ENCODE results near the gene LIF.

Gene LIF

GRCh38 chr22:30228509-30229359 is 17.8 kb downstream of the LIF start:
- Histone ChIP-seq H3K4me1 (ENCODE audit: control insufficient read depth in 1 of 2, insufficient read depth in 2 of 2, low read length in 2 of 2) (no peaks in the 10 kb centered on the region), H3K36me3 (ENCODE audit: control insufficient read depth in 1 of 2, insufficient read depth in 2 of 2, low read length in 2 of 2) (no peaks in the 10 kb centered on the region), H3K9me3 (ENCODE audit: control insufficient read depth in 1 of 2, low read length in 2 of 2) (no peaks in the 10 kb centered on the region), H3K27ac (ENCODE audit: low read length) (no peak overlapping the region), H3K27me3 (ENCODE audit: low read depth, low read length) (peaks cover 5% of the 10 kb centered on the region), H3K4me3 (ENCODE audit: low read depth in 1 of 2, low read length in 2 of 2) (no peak overlapping the region)

GRCh38 chr22:30227438-30228228 is 18.9 kb downstream of the LIF start:
- Histone ChIP-seq H3K4me1 (ENCODE audit: control insufficient read depth in 1 of 2, insufficient read depth in 2 of 2, low read length in 2 of 2) (no peaks in the 10 kb centered on the region), H3K27me3 (ENCODE audit: low read depth, low read length) (peaks cover 2% of the 10 kb centered on the region), H3K36me3 (ENCODE audit: control insufficient read depth in 1 of 2, insufficient read depth in 2 of 2, low read length in 2 of 2) (no peaks in the 10 kb centered on the region), H3K27ac (ENCODE audit: low read length) (no peak overlapping the region), H3K9me3 (ENCODE audit: control insufficient read depth in 1 of 2, low read length in 2 of 2) (no peaks in the 10 kb centered on the region), H3K4me3 (ENCODE audit: low read depth in 1 of 2, low read length in 2 of 2) (no peak overlapping the region)

DNA sequence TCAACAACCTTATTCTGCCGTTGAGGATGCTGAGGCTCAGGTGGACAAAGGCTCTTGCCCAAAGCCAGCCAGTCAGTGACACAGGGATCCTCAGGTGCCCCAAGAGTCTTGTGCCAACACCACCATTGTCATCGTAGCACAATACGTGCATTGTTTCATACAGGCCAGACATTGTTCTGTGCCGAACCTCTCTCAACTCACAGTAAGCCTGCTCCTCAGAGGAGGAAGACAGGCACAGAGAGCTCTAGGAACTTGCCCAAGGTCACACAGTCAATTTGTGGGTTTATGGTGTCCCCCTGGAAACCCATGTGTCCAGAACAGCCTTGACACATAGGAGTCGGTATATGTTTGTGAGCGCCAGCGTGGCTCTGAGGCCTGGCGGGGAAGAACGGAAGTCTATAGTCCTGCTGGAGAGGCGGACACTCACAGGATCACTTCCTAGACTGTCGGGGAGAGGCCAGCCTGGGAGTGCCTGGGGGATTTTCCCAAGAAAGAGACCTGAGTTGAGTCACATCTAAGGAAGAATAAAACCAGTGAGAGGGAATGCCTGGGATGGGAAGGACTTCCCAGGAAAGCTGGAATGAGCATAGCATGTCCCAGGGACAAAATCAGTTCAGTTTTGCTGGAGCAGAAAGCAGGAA is 20.2 kb downstream of the LIF start:
- no peak overlapping the region for H3K27ac ChIP-seq (ENCODE audit: low read length)
- peaks cover 4% of the 10 kb centered on the region for H3K27me3 ChIP-seq (ENCODE audit: low read depth, low read length)
- no peak overlapping the region for H3K4me3 ChIP-seq (ENCODE audit: low read depth in 1 of 2, low read length in 2 of 2)
- no peaks in the 10 kb centered on the region for H3K36me3 ChIP-seq (ENCODE audit: control insufficient read depth in 1 of 2, insufficient read depth in 2 of 2, low read length in 2 of 2)
- no peaks in the 10 kb centered on the region for H3K4me1 ChIP-seq (ENCODE audit: control insufficient read depth in 1 of 2, insufficient read depth in 2 of 2, low read length in 2 of 2)
- H3K9me3 ChIP-seq (ENCODE audit: control insufficient read depth in 1 of 2, low read length in 2 of 2) = no peaks in the 10 kb centered on the region

GRCh38 chr22:30225220-30225927 is 21.2 kb downstream of the LIF start:
- H3K4me3 ChIP-seq (ENCODE audit: low read depth in 1 of 2, low read length in 2 of 2) = no peak overlapping the region
- H3K4me1 ChIP-seq (ENCODE audit: control insufficient read depth in 1 of 2, insufficient read depth in 2 of 2, low read length in 2 of 2) = peaks cover 0 to 3% of the 10 kb centered on the region in 2 donors
- peaks cover 4% of the 10 kb centered on the region for H3K27me3 ChIP-seq (ENCODE audit: low read depth, low read length)
- H3K9me3 ChIP-seq (ENCODE audit: control insufficient read depth in 1 of 2, low read length in 2 of 2) = no peaks in the 10 kb centered on the region
- no peaks in the 10 kb centered on the region for H3K36me3 ChIP-seq (ENCODE audit: control insufficient read depth in 1 of 2, insufficient read depth in 2 of 2, low read length in 2 of 2)
- H3K27ac ChIP-seq (ENCODE audit: low read length) = no peak overlapping the region

GRCh38 chr22:30224161-30224857 is 22.2 kb downstream of the LIF start:
- peaks cover 4% of the 10 kb centered on the region for H3K27me3 ChIP-seq (ENCODE audit: low read depth, low read length)
- no peak overlapping the region for H3K4me3 ChIP-seq (ENCODE audit: low read depth in 1 of 2, low read length in 2 of 2)
- no peaks in the 10 kb centered on the region for H3K36me3 ChIP-seq (ENCODE audit: control insufficient read depth in 1 of 2, insufficient read depth in 2 of 2, low read length in 2 of 2)
- H3K4me1 ChIP-seq (ENCODE audit: control insufficient read depth in 1 of 2, insufficient read depth in 2 of 2, low read length in 2 of 2) = peaks cover 0 to 3% of the 10 kb centered on the region in 2 donors
- H3K9me3 ChIP-seq (ENCODE audit: control insufficient read depth in 1 of 2, low read length in 2 of 2) = no peaks in the 10 kb centered on the region
- H3K27ac ChIP-seq (ENCODE audit: low read length) = no peak overlapping the region

DNA sequence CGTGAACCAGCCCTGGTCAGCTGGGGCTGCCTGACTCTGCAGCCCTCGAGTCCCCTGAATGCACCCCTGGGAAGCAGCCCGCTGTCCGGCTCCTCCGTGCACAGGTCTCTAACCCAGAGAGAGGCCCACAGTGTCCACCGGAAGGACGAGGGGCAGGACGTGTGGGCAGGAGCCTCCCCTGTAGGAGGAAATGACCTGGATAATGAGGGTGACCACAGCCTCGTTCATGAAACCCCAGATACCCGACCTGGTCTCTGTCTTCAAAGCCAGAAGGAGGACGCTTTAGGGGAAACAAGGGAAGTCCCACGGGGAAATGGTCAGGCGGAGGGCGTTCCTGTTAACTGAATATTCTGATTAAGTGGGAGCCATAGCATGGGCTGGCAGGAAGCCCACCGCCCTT is 23.3 kb downstream of the LIF start:
- H3K4me1 ChIP-seq (ENCODE audit: control insufficient read depth in 1 of 2, insufficient read depth in 2 of 2, low read length in 2 of 2) = peaks cover 0 to 3% of the 10 kb centered on the region in 2 donors
- no peaks in the 10 kb centered on the region for H3K36me3 ChIP-seq (ENCODE audit: control insufficient read depth in 1 of 2, insufficient read depth in 2 of 2, low read length in 2 of 2)
- no peak overlapping the region for H3K4me3 ChIP-seq (ENCODE audit: low read depth in 1 of 2, low read length in 2 of 2)
- no peak overlapping the region for H3K27ac ChIP-seq (ENCODE audit: low read length)
- peaks cover 4% of the 10 kb centered on the region for H3K27me3 ChIP-seq (ENCODE audit: low read depth, low read length)
- H3K9me3 ChIP-seq (ENCODE audit: control insufficient read depth in 1 of 2, low read length in 2 of 2) = no peaks in the 10 kb centered on the region

DNA sequence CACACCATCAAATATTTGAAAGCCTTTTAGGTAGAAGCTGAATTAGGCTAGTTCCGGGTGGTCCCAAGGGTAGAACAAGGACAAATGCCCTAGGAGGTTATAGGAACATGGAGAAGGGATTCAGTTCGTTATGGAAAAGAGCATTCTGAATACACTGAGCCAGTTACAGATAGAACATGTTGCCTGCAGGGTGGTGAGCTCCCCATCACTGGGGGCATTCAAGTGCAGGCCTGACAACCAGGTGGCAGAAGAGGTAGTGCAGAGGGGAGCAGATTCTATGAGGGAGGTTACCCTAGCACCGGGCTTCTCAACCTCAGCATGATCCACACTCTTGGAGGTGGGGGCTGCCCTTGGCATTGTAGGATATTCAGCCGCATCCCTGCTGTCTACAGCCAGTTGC is 24.2 kb downstream of the LIF start:
- no peaks in the 10 kb centered on the region for H3K36me3 ChIP-seq (ENCODE audit: control insufficient read depth in 1 of 2, insufficient read depth in 2 of 2, low read length in 2 of 2)
- H3K4me3 ChIP-seq (ENCODE audit: low read depth in 1 of 2, low read length in 2 of 2) = no peak overlapping the region
- peaks cover 2 to 3% of the 10 kb centered on the region in 2 donors for H3K4me1 ChIP-seq (ENCODE audit: control insufficient read depth in 1 of 2, insufficient read depth in 2 of 2, low read length in 2 of 2)
- no peak overlapping the region for H3K27ac ChIP-seq (ENCODE audit: low read length)
- peaks cover 4% of the 10 kb centered on the region for H3K27me3 ChIP-seq (ENCODE audit: low read depth, low read length)
- no peaks in the 10 kb centered on the region for H3K9me3 ChIP-seq (ENCODE audit: control insufficient read depth in 1 of 2, low read length in 2 of 2)

DNA sequence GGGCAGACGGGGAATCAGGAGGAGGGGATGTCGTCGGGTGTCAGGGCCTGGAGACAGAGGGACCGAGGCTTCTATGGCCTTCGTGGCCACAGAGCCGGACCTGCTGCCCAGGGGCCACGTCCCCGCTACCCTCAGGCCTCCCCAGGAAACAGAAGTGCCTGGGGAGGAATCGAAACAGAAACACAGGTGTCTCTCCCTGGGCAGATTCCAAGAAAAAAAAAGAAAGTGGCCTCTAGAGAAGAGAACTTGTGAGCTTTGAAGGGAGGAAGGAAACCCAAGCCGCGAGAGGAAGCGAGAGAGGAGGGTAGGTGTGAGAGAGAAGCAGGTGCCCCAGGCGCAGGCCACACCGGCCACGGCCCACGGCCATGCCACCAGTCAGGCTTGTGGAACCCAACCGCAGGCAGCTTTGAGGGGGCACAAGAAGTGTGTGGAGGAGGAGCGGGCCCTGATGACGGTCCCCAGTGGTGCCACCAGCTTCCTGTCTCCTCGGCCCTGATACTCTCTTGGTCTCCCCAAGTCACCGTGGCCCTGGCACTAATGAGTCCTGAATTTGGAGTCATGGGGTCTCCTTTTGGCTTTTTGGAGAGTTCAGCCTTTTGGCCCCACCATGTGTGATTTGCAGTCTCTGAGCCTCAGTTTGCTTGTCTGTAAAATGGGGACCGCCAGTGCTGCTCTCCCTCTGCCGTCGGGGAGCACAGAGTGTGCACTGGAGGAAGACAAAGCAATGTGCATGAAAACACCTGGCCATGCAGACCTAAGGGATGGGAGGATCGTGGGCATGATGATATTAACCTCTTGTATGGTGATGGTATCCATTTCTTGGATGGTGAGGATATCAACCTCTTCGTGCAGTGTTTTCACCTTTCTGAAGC is 25.2 kb downstream of the LIF start:
- peaks cover 4% of the 10 kb centered on the region for H3K27me3 ChIP-seq (ENCODE audit: low read depth, low read length)
- H3K4me3 ChIP-seq (ENCODE audit: low read depth in 1 of 2, low read length in 2 of 2) = no peak overlapping the region
- H3K27ac ChIP-seq (ENCODE audit: low read length) = no peak overlapping the region
- H3K9me3 ChIP-seq (ENCODE audit: control insufficient read depth in 1 of 2, low read length in 2 of 2) = no peaks in the 10 kb centered on the region
- H3K4me1 ChIP-seq (ENCODE audit: control insufficient read depth in 1 of 2, insufficient read depth in 2 of 2, low read length in 2 of 2) = peaks cover 2 to 3% of the 10 kb centered on the region in 2 donors
- no peaks in the 10 kb centered on the region for H3K36me3 ChIP-seq (ENCODE audit: control insufficient read depth in 1 of 2, insufficient read depth in 2 of 2, low read length in 2 of 2)

DNA sequence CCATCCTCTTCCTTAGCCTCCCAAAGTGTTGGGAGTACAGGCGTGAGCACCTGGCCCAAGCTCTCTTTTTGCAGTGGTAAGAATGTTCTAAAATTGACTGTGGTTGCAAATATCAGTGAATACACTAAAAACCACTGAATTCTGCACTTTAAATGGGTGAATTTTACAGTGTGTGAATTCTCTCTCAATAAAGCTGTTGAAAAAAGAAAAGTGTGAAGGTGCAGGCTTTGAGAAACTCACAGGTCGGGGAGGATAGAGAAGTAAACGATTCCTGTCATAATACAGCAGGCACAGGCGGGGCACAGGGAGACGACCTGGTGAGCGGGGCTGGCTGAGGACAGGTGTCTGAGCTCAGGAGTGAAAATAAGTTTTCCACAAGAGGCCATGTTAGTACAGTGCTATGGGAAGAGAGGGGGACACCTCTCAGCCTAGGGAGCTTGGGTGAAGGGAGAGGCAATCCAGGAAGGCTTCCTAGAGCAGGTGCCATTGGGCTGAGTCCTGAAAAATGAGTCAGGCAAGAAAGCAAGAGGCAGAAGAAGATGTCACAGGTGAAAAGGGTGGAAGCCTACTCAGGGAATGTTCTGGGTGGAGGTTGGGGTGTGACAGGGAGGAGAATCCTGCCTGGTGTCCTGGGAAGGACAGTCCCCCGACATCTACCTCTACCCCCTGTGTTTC is 26.1 kb downstream of the LIF start:
- H3K9me3 ChIP-seq (ENCODE audit: control insufficient read depth in 1 of 2, low read length in 2 of 2) = no peaks in the 10 kb centered on the region
- H3K27ac ChIP-seq (ENCODE audit: low read length) = no peak overlapping the region
- H3K4me1 ChIP-seq (ENCODE audit: control insufficient read depth in 1 of 2, insufficient read depth in 2 of 2, low read length in 2 of 2) = peaks cover 2 to 3% of the 10 kb centered on the region in 2 donors
- H3K27me3 ChIP-seq (ENCODE audit: low read depth, low read length) = peaks cover 4% of the 10 kb centered on the region
- no peak overlapping the region for H3K4me3 ChIP-seq (ENCODE audit: low read depth in 1 of 2, low read length in 2 of 2)
- no peaks in the 10 kb centered on the region for H3K36me3 ChIP-seq (ENCODE audit: control insufficient read depth in 1 of 2, insufficient read depth in 2 of 2, low read length in 2 of 2)
